Erythroblast (primary cell): ENCODE results near the gene ZEB2.

Source experiments
- GATA1 ChIP-seq: IDR thresholded peaks from 2 replicates; pipeline ENCODE4 v1.6.1; 2011; ENCODE audit warnings: low read depth, mild to moderate bottlenecking, control low read depth, low read length, moderate library complexity
- POLR2A ChIP-seq: IDR thresholded peaks from 2 replicates; pipeline ENCODE4 v1.6.1; 2011; ENCODE audit warnings: mild to moderate bottlenecking, low read length

DNA sequence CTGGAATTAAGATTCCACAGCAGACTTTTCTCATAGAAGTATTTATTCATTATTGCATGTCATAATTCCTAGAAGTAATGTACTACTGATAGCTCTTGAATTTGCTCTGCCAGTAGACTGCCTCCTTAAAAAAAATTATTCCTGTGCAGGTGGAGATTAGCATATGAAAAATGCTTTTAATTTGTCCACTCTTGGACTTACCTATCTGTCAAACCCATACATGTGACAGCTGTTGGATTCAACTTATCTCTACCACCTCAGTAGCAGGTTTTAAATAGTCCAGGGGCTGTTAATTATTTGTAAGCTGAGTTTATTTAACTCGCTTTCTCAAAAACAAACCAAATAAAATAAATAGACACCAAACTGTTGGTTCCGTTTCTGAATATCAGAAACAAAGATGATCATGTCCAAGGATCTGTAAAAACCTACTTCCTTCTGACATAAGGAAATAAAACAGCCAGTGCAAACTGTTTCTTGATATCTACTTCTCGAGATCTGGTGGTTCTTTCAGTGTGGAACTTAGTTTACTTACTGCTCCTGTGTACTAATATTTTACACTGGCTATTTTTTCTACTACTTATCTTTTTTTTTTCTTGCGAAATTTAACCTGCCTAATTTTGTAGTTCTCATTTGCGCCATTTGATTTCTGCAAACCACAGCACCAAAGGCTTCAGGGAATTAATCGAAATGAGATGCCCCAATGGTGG, 44.2 kb downstream of the ZEB2 start:
- TF ChIP-seq POLR2A (no peak), GATA1 (no peak)
